HS-5 (cell line): ENCODE measurements around the gene UBE2E2.
A peak's percentile ranks its signal among the peaks of the same experiment; 100 is the strongest.

Experiments
- DNase-seq: peaks from one replicate; pipeline ENCODE4 v3.0.0-alpha.2; 2012; ENCODE audit warnings: low read depth

The UBE2E2 gene

GRCh38 chr3:23480329-23480714 is 277.2 kb downstream of the UBE2E2 start:
- no peak for DNase-seq

GRCh38 chr3:23481011-23481615 is 278.0 kb downstream of the UBE2E2 start:
- DNase-seq = no peak

GRCh38 chr3:23481616-23482278 is 278.6 kb downstream of the UBE2E2 start:
- no peak for DNase-seq

GRCh38 chr3:23484386-23484785 is 281.3 kb downstream of the UBE2E2 start:
- DNase-seq = no peak

GRCh38 chr3:23485922-23486321 is 282.8 kb downstream of the UBE2E2 start:
- no peak for DNase-seq

GRCh38 chr3:23487015-23487414 is 283.9 kb downstream of the UBE2E2 start:
- DNase-seq = no peak

- DNase-seq = no peak
These were observed 285.5 kb downstream of the UBE2E2 start for GRCh38 chr3:23488618-23489017.

- no peak for DNase-seq
These were observed 286.4 kb downstream of the UBE2E2 start for GRCh38 chr3:23489300-23490158.

- peak; percentile 34 for DNase-seq
These were observed 287.3 kb downstream of the UBE2E2 start for GRCh38 chr3:23490459-23490858.

GRCh38 chr3:23492057-23492456 is 288.9 kb downstream of the UBE2E2 start:
- DNase-seq = no peak

GRCh38 chr3:23493889-23494288 is 290.8 kb downstream of the UBE2E2 start:
- DNase-seq = no peak

GRCh38 chr3:23494967-23495366 is 291.8 kb downstream of the UBE2E2 start:
- no peak for DNase-seq

- DNase-seq = peak; percentile 43
These were observed 292.4 kb downstream of the UBE2E2 start for GRCh38 chr3:23495507-23495906.

GRCh38 chr3:23496165-23496564 is 293.0 kb downstream of the UBE2E2 start:
- DNase-seq = no peak

- no peak for DNase-seq
These were observed 294.0 kb downstream of the UBE2E2 start for GRCh38 chr3:23497156-23497555.

GRCh38 chr3:23501201-23501802 is 298.2 kb downstream of the UBE2E2 start:
- DNase-seq = no peak

GRCh38 chr3:23508464-23508863 is 305.3 kb downstream of the UBE2E2 start:
- no peak for DNase-seq

- no peak for DNase-seq
These were observed 315.3 kb downstream of the UBE2E2 start for GRCh38 chr3:23518441-23518840.

GRCh38 chr3:23519314-23520208 is 316.4 kb downstream of the UBE2E2 start:
- DNase-seq = no peak

- no peak for DNase-seq
These were observed 324.2 kb downstream of the UBE2E2 start for GRCh38 chr3:23527326-23527725.

GRCh38 chr3:23533596-23533995 is 330.5 kb downstream of the UBE2E2 start:
- no peak for DNase-seq

GRCh38 chr3:23533996-23534395 is 330.9 kb downstream of the UBE2E2 start:
- no peak for DNase-seq
